ENCODE measurements around the gene TAOK1.

DNA sequence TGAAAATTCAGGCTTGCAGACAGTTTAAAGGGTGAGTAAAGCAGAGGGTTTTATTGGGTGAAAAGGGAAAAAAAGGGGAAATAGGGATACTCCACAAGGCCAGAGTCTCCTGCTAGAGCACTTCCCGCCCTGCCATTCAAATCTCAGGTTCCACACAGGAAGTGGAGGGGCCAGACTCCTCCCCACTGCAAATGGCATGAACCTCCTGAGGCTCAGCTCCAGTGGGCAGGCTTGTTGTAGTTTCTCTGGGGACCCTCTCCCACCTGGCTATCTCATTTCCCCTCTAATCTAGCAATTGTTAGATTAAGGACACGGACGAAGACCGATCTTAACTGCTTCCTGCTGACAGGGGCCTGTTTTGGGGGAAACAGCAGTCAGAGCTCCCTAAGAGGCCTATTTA lies 43.4 kb downstream of the TAOK1 start:
- TF ChIP-seq, protein P1, sequence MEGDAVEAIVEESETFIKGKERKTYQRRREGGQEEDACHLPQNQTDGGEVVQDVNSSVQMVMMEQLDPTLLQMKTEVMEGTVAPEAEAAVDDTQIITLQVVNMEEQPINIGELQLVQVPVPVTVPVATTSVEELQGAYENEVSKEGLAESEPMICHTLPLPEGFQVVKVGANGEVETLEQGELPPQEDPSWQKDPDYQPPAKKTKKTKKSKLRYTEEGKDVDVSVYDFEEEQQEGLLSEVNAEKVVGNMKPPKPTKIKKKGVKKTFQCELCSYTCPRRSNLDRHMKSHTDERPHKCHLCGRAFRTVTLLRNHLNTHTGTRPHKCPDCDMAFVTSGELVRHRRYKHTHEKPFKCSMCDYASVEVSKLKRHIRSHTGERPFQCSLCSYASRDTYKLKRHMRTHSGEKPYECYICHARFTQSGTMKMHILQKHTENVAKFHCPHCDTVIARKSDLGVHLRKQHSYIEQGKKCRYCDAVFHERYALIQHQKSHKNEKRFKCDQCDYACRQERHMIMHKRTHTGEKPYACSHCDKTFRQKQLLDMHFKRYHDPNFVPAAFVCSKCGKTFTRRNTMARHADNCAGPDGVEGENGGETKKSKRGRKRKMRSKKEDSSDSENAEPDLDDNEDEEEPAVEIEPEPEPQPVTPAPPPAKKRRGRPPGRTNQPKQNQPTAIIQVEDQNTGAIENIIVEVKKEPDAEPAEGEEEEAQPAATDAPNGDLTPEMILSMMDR (IDR thresholded peaks at IDR 0.05), result no peak
- no peak for TF ChIP-seq POLR2AphosphoS5 (IDR thresholded peaks at IDR 0.05)
